Endothelial cell of umbilical vein (primary cell): Measurements from ENCODE around the gene SWAP70. TPM values are rescaled to one million over a fixed set of nuclear protein-coding genes. Genes with fewer than 3 reads are reported as not detected.

Experiments used
- BruUV-seq: library from RNA; stranded (reverse); fragments of 400-500 nt; replicated peaks from 2 replicates; lab custom pipeline; 2021; lab: Mats Ljungman, UMichigan
- CTCF ChIA-PET: fragments of 300-600, 350-600 bp; sonication (Branson Sonifier 250); formaldehyde crosslinking; loops from one replicate; lab custom pipeline; 2021; ENCODE audit warnings: antibody characterized with exemption, inconsistent platforms; lab: Charles Lee
- POLR2A ChIA-PET: fragments of 300-600, 350-600 bp; sonication (Branson Sonifier 250); formaldehyde crosslinking; loops from one replicate; lab custom pipeline; 2021; ENCODE audit warnings: antibody characterized with exemption, inconsistent platforms; lab: Charles Lee
- DNase-seq: peaks from one replicate; pipeline ENCODE4 v3.0.0-alpha.2; 2011; ENCODE audit warnings: low read depth, low spot score
- FAIRE-seq: peaks from 2 replicates; lab custom pipeline; 2011; peaks lifted over from hg19 to GRCh38; lab: Jason Lieb, UNC
- H2AFZ ChIP-seq: 2 replicates; pipeline ENCODE4 v1.6.0; 2012; ENCODE audit warnings: low read depth, low read length, control low read depth, inconsistent platforms
- H3K27ac ChIP-seq: 2 replicates; pipeline ENCODE4 v1.5.1; 2011; ENCODE audit warnings: low read depth, mild to moderate bottlenecking, control low read depth, low read length, moderate library complexity; ENCODE audit not compliant: insufficient read depth
- H3K27me3 ChIP-seq, 2 experiments: 2 replicates each; pipeline versions ENCODE4 v1.6.0 to v1.6.1; 2011; ENCODE audit warnings: low read length in 2 of 2, mixed read lengths in 1 of 2; ENCODE audit not compliant: control insufficient read depth in 2 of 2, insufficient read depth in 2 of 2
- H3K36me3 ChIP-seq, 2 experiments: 2 replicates in 1 of 2; 3 replicates in 1 of 2; pipeline ENCODE4 v1.5.1; 2011; ENCODE audit warnings: low read length in 2 of 2, mild to moderate bottlenecking in 1 of 2, moderate library complexity in 1 of 2; ENCODE audit not compliant: control insufficient read depth in 2 of 2, insufficient read depth in 2 of 2; ENCODE audit errors: extremely low read depth in 1 of 2
- H3K4me1 ChIP-seq: 3 replicates; pipeline ENCODE4 v1.5.1; 2011; ENCODE audit warnings: mild to moderate bottlenecking, low read length; ENCODE audit not compliant: control insufficient read depth, insufficient read depth; ENCODE audit errors: extremely low read depth
- H3K4me2 ChIP-seq: 2 replicates; pipeline ENCODE4 v1.6.1; 2011; ENCODE audit warnings: low read length, control low read depth, mixed read lengths; ENCODE audit not compliant: insufficient read depth
- H3K4me3 ChIP-seq, 3 experiments: fragments of 200-600 bp in 1 of 3; sonication (generic), shearing (Covaris generic) in 1 of 3; replicated peaks in 1 of 3; 2 replicates each; pipeline ENCODE4 v1.5.1; 2011 to 2016; ENCODE audit warnings: control low read depth in 3 of 3, low read length in 3 of 3, mild to moderate bottlenecking in 2 of 3, inconsistent platforms in 1 of 3, low read depth in 1 of 3, moderate library complexity in 1 of 3; ENCODE audit not compliant: insufficient read depth in 1 of 3
- H3K79me2 ChIP-seq: 2 replicates; pipeline ENCODE4 v1.6.0; 2012; ENCODE audit warnings: low read length, inconsistent platforms; ENCODE audit not compliant: control insufficient read depth, insufficient read depth
- H3K9ac ChIP-seq: replicated peaks from 2 replicates; pipeline ENCODE3; 2011; ENCODE audit warnings: low read length, control low read depth; ENCODE audit not compliant: insufficient read depth; ENCODE audit errors: extremely low read depth
- H3K9me1 ChIP-seq: replicated peaks from 3 replicates; pipeline ENCODE4 v1.6.0; 2011; ENCODE audit warnings: mild to moderate bottlenecking, low read length; ENCODE audit not compliant: control insufficient read depth, insufficient read depth; ENCODE audit errors: extremely low read depth
- H3K9me3 ChIP-seq: replicated peaks from 2 replicates; pipeline ENCODE4 v1.5.1; 2012; ENCODE audit warnings: low read length, inconsistent platforms; ENCODE audit not compliant: control insufficient read depth, insufficient read depth
- H4K20me1 ChIP-seq: replicated peaks from 2 replicates; pipeline ENCODE3; 2011; ENCODE audit warnings: mild to moderate bottlenecking, low read length; ENCODE audit not compliant: control insufficient read depth, insufficient read depth; ENCODE audit errors: extremely low read depth
- EZH2 ChIP-seq: IDR thresholded peaks from 2 replicates; pipeline ENCODE4 v1.6.1; 2012; ENCODE audit warnings: borderline replicate concordance, low read depth, mild to moderate bottlenecking, moderate library complexity, low read length, inconsistent platforms; ENCODE audit not compliant: severe bottlenecking
- FOS ChIP-seq: IDR thresholded peaks from 2 replicates; pipeline ENCODE4 v1.6.1; 2011; ENCODE audit warnings: mild to moderate bottlenecking, low read length, moderate library complexity, borderline replicate concordance; ENCODE audit not compliant: insufficient read depth
- GATA2 ChIP-seq: IDR thresholded peaks from 2 replicates; pipeline ENCODE4 v1.7.0; 2011; ENCODE audit warnings: low read depth, mild to moderate bottlenecking, moderate library complexity, mixed read lengths, low read length; ENCODE audit not compliant: insufficient read length, insufficient read depth
- JUN ChIP-seq: IDR thresholded peaks from 2 replicates; pipeline ENCODE4 v1.6.1; 2011; ENCODE audit warnings: borderline replicate concordance, low read depth; ENCODE audit not compliant: insufficient read length, insufficient read depth
- MYC ChIP-seq: IDR thresholded peaks from one replicate; pipeline ENCODE4 v1.6.1; 2011; ENCODE audit warnings: mild to moderate bottlenecking, low read depth, low read length
- POLR2A ChIP-seq: IDR thresholded peaks from 2 replicates; pipeline ENCODE4 v1.6.1; 2012; ENCODE audit warnings: low read depth, mild to moderate bottlenecking, control low read depth, low read length
- POLR2AphosphoS5 ChIP-seq: IDR thresholded peaks from 2 replicates; pipeline ENCODE4 v1.6.1; 2012; ENCODE audit warnings: low read depth, mild to moderate bottlenecking, control low read depth, low read length, moderate library complexity; ENCODE audit not compliant: insufficient read depth
- dilution Hi-C: fragments of 300-500 bp; cut with MboI; formaldehyde crosslinking; loops from one replicate; pipeline ENCODE4 v1.15.0; 2019; ENCODE audit warnings: low sequenced_read_pairs; ENCODE audit not compliant: extremely low pct_ligation_motif_present
- intact Hi-C: fragments of 100-400 bp; cut with micrococcal nuclease; formaldehyde crosslinking; loops from one replicate; pipeline ENCODE4 v1.10.0; 2022
- polyA plus RNA-seq, 4 experiments: library from polyadenylated mRNA; depleted of rRNA in 3 of 4; stranded (reverse) in 3 of 4; unstranded in 1 of 4; fragments of >200 nt; gene quantifications; 2 replicates each; pipeline versions ENCODE4 v1.2.1 to v1.2.3, GENCODE V29; 2011 to 2012; ENCODE audit warnings: missing spikeins in 1 of 4
- total RNA-seq: library from RNA; stranded (reverse); gene quantifications from 2 replicates; pipeline ENCODE4 v1.2.3, GENCODE V29; 2021
- TF ChIP-seq, protein P1 (sequence below): IDR thresholded peaks from 2 replicates; pipeline ENCODE4 v1.6.1; 2011; ENCODE audit not compliant: insufficient read depth, insufficient read length
- TF ChIP-seq, protein P2 (sequence below), 2 donors: IDR thresholded peaks; 1 replicate in 1 of 2; 2 replicates in 1 of 2; pipeline ENCODE4 v1.5.1; 2011; ENCODE audit warnings: low read length in 2 of 2, mild to moderate bottlenecking in 2 of 2, moderate library complexity in 2 of 2, control low read depth in 1 of 2, inconsistent platforms in 1 of 2, low read depth in 1 of 2; ENCODE audit not compliant: insufficient read depth in 1 of 2; ENCODE audit errors: extremely low read depth in 1 of 2

The SWAP70 gene
- total and polyA plus RNA-seq, 2 donors (not counting 3 experiments of a cell fraction or from before 2014, with no cell fraction given), result 52.5 to 165 TPM

DNA sequence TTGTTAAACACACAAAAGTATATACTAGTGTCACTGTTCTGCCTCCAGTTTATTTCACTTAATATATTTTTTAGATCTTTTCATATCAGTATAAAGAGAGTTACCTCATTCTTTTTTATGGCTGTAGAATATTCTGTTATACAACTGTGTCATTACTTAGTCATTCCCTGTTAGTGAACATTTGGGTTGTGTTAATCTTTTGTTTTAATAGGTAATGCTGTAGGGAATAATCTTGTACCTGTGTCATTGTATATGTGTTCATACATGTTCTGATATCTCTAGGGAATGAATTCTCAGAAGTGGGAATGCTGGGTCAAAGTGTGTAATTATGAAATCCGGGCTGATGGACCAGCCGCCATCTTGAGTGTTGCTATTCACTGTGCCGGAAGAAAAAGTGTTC is 71.4 kb downstream of the SWAP70 start:
- H3K9me1 ChIP-seq, result no peaks in the 10 kb centered on the region
- ChIA-PET CTCF (interaction anchor here (1.4 to 3.8 kb wide), 2 partner anchors 9 to 12 kb away, joined by 3 to 22 read pairs; no protein-coding TSS in a partner anchor), POLR2A (no interaction called here)
- H3K9ac ChIP-seq, result no peak overlapping the region
- H3K4me1 ChIP-seq, result no peaks in the 10 kb centered on the region
- no peak overlapping the region for H3K4me3 ChIP-seq
- no peak overlapping the region for H2AFZ ChIP-seq
- BruUV-seq, result no TSS peak
- TF ChIP-seq GATA2 (no peak), JUN (no peak), FOS (no peak), MYC (no peak), EZH2 (no peak), POLR2AphosphoS5 (no peak), POLR2A (no peak)
- TF ChIP-seq, protein P1, sequence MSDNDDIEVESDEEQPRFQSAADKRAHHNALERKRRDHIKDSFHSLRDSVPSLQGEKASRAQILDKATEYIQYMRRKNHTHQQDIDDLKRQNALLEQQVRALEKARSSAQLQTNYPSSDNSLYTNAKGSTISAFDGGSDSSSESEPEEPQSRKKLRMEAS, result no peak
- TF ChIP-seq, protein P2, sequence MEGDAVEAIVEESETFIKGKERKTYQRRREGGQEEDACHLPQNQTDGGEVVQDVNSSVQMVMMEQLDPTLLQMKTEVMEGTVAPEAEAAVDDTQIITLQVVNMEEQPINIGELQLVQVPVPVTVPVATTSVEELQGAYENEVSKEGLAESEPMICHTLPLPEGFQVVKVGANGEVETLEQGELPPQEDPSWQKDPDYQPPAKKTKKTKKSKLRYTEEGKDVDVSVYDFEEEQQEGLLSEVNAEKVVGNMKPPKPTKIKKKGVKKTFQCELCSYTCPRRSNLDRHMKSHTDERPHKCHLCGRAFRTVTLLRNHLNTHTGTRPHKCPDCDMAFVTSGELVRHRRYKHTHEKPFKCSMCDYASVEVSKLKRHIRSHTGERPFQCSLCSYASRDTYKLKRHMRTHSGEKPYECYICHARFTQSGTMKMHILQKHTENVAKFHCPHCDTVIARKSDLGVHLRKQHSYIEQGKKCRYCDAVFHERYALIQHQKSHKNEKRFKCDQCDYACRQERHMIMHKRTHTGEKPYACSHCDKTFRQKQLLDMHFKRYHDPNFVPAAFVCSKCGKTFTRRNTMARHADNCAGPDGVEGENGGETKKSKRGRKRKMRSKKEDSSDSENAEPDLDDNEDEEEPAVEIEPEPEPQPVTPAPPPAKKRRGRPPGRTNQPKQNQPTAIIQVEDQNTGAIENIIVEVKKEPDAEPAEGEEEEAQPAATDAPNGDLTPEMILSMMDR (IDR thresholded peaks at IDR 0.05; ENCODE audit: extremely low read depth in 1 of 2, insufficient read depth in 1 of 2, low read depth in 1 of 2, low read length in 2 of 2), result no peak
- H3K36me3 ChIP-seq, result peaks cover 30 to 33% of the 10 kb centered on the region in 2 experiments
- no peaks in the 10 kb centered on the region for H3K9me3 ChIP-seq
- DNase-seq (no peak), FAIRE-seq (no peak)
- H3K27me3 ChIP-seq, result no peaks in the 10 kb centered on the region
- no peaks in the 10 kb centered on the region for H4K20me1 ChIP-seq
- dilution Hi-C loops (loop anchor here (25.0 kb wide), 1 partner anchor 123 kb away; no protein-coding TSS in a partner anchor), intact Hi-C loops (no loop called here)
- peaks cover 43% of the 10 kb centered on the region for H3K79me2 ChIP-seq
- no peak overlapping the region for H3K4me2 ChIP-seq
- no peak overlapping the region for H3K27ac ChIP-seq
